Smooth muscle cell (in vitro differentiated cells): ENCODE measurements around the gene MPST. TPM values are rescaled to one million over a fixed set of nuclear protein-coding genes. Genes with fewer than 3 reads are reported as not detected.

ENCODE experiments used
- DNase-seq: peaks from one replicate; lab custom pipeline; 2025; ENCODE audit not compliant: unreplicated experiment; lab: John Stamatoyannopoulos, UW
- H2AFZ ChIP-seq: fragments of 200-600 bp; sonication (generic); 2 replicates; pipeline ENCODE4 v1.6.0; 2016; ENCODE audit warnings: antibody characterized with exemption, low read depth, mild to moderate bottlenecking
- H3F3A ChIP-seq: fragments of 200-600 bp; sonication (generic); 2 replicates; pipeline ENCODE4 v1.6.0; 2017; ENCODE audit warnings: antibody characterized with exemption, low read depth
- H3K27ac ChIP-seq: fragments of 200-600 bp; sonication (generic); 2 replicates; pipeline ENCODE4 v1.5.1; 2016; ENCODE audit warnings: low read depth, mild to moderate bottlenecking
- H3K27me3 ChIP-seq: fragments of 200-600 bp; sonication (generic); 2 replicates; pipeline ENCODE4 v1.6.1; 2016; ENCODE audit warnings: low read depth, mild to moderate bottlenecking
- H3K36me3 ChIP-seq: fragments of 200-600 bp; sonication (generic); 2 replicates; pipeline ENCODE4 v1.5.1; 2016; ENCODE audit warnings: low read depth
- H3K4me1 ChIP-seq: fragments of 200-600 bp; sonication (generic); 2 replicates; pipeline ENCODE4 v1.5.1; 2016; ENCODE audit warnings: low read depth
- H3K4me2 ChIP-seq: fragments of 200-600 bp; sonication (generic); 2 replicates; pipeline ENCODE4 v1.6.0; 2016; ENCODE audit warnings: mild to moderate bottlenecking
- H3K4me3 ChIP-seq: fragments of 200-600 bp; sonication (generic); 2 replicates; pipeline ENCODE4 v1.5.1; 2016; ENCODE audit warnings: mild to moderate bottlenecking
- H3K79me2 ChIP-seq: fragments of 200-600 bp; sonication (generic); 2 replicates; pipeline ENCODE4 v1.6.0; 2016; ENCODE audit warnings: low read depth, mild to moderate bottlenecking
- H3K9ac ChIP-seq: fragments of 200-600 bp; sonication (generic); 2 replicates; pipeline ENCODE4 v1.6.0; 2016; ENCODE audit warnings: low read depth
- H3K9me3 ChIP-seq: fragments of 200-600 bp; sonication (generic); replicated peaks from 2 replicates; pipeline ENCODE4 v1.5.1; 2016; ENCODE audit warnings: low read depth
- H4K20me1 ChIP-seq: fragments of 200-600 bp; sonication (generic); 2 replicates; pipeline ENCODE4 v1.6.0; 2016; ENCODE audit warnings: low read depth
- CTCF ChIP-seq: fragments of 200-600 bp; sonication (generic); IDR thresholded peaks from 2 replicates; pipeline ENCODE4 v1.5.1; 2017; ENCODE audit warnings: borderline replicate concordance, mild to moderate bottlenecking, antibody characterized with exemption; ENCODE audit not compliant: insufficient read depth, poor library complexity, severe bottlenecking
- WGBS: methylation state at CpG from one replicate; pipeline ENCODE4 v1.1.7; 2016; ENCODE audit warnings: low lambda C conversion rate; 5-methylcytosine and 5-hydroxymethylcytosine counted together
- polyA plus RNA-seq: library from polyadenylated mRNA; unstranded; fragments of >200 nt; fragmentation: Nextera tagmentation; extraction: Ambion mirVana; gene quantifications from 2 replicates; pipeline ENCODE4 v1.2.1, GENCODE V29; 2016
- total RNA-seq: library from RNA; depleted of rRNA; stranded (reverse); fragments of >200 nt; gene quantifications from 2 replicates; pipeline ENCODE4 v1.2.3, GENCODE V29; 2014

The MPST gene
- total and polyA plus RNA-seq, 2 experiments from 2014 or later: 49.9 to 119 TPM

GRCh38 chr22:36981247-36981775, 38.2 kb upstream of the MPST start:
- Histone ChIP-seq H3K27ac (no peak overlapping the region), H3K27me3 (no peaks in the 10 kb centered on the region), H3K9ac (no peak overlapping the region), H2AFZ (no peak overlapping the region), H3K9me3 (no peaks in the 10 kb centered on the region), H3K4me2 (no peak overlapping the region), H3K4me3 (no peak overlapping the region), H3K4me1 (no peaks in the 10 kb centered on the region), H3F3A (no peaks in the 10 kb centered on the region), H3K36me3 (no peaks in the 10 kb centered on the region), H3K79me2 (no peaks in the 10 kb centered on the region), H4K20me1 (no peaks in the 10 kb centered on the region)
- no peak for TF ChIP-seq CTCF
- DNase-seq: no peak
- 94% methylated on average over 16 of the region's 16 CpGs for WGBS

GRCh38 chr22:36982136-36982535, 37.4 kb upstream of the MPST start:
- Histone ChIP-seq H3F3A (no peaks in the 10 kb centered on the region), H3K4me3 (no peak overlapping the region), H3K36me3 (no peaks in the 10 kb centered on the region), H3K79me2 (no peaks in the 10 kb centered on the region), H3K27me3 (no peaks in the 10 kb centered on the region), H3K4me1 (no peaks in the 10 kb centered on the region), H3K4me2 (no peak overlapping the region), H3K27ac (no peak overlapping the region), H3K9ac (no peak overlapping the region), H2AFZ (no peak overlapping the region), H3K9me3 (no peaks in the 10 kb centered on the region), H4K20me1 (no peaks in the 10 kb centered on the region)
- WGBS: 84% methylated on average over 5 of the region's 5 CpGs
- TF ChIP-seq CTCF: no peak
- no peak for DNase-seq

- H3K4me2 ChIP-seq: no peak overlapping the region
- H3K27me3 ChIP-seq: peaks cover 4% of the 10 kb centered on the region
- no peak for TF ChIP-seq CTCF
- H2AFZ ChIP-seq: no peak overlapping the region
- no peaks in the 10 kb centered on the region for H3K4me1 ChIP-seq
- H3K4me3 ChIP-seq: no peak overlapping the region
- no peaks in the 10 kb centered on the region for H3K9me3 ChIP-seq
- no peak for DNase-seq
- no peak overlapping the region for H3K9ac ChIP-seq
- H3K27ac ChIP-seq: no peak overlapping the region
- WGBS: 97% methylated on average over 10 of the region's 10 CpGs
- no peaks in the 10 kb centered on the region for H3K79me2 ChIP-seq
- no peaks in the 10 kb centered on the region for H4K20me1 ChIP-seq
- H3K36me3 ChIP-seq: no peaks in the 10 kb centered on the region
- H3F3A ChIP-seq: no peaks in the 10 kb centered on the region
Observed at GRCh38 chr22:36985211-36985889, 34.2 kb upstream of the MPST start.
